Esophagus muscularis mucosa (tissue), 4 donors: Measurements from ENCODE around the gene CRYL1.

ENCODE experiments used
- CTCF ChIP-seq, 3 experiments: fragments of 200-600 bp in 2 of 3; fragments of 450-650 bp in 1 of 3; sonication (generic) in 2 of 3; IDR thresholded peaks; one replicate each; pipeline ENCODE4 v1.5.1; 2017 to 2019; ENCODE audit warnings: antibody characterized with exemption in 3 of 3, mild to moderate bottlenecking in 2 of 3, moderate library complexity in 1 of 3
- EP300 ChIP-seq: sonication (generic); formaldehyde crosslinking; IDR thresholded peaks from one replicate; pipeline ENCODE4 v1.6.1; 2017; ENCODE audit warnings: antibody characterized with exemption
- POLR2A ChIP-seq: fragments of 450-650 bp; IDR thresholded peaks from one replicate; pipeline ENCODE4 v1.6.1; 2017; ENCODE audit warnings: antibody characterized with exemption, moderate library complexity, mild to moderate bottlenecking, low read depth
- POLR2AphosphoS5 ChIP-seq, 2 donors: sonication (generic); formaldehyde crosslinking; IDR thresholded peaks; one replicate each; pipeline ENCODE4 v1.6.1; 2017; ENCODE audit warnings: antibody characterized with exemption in 2 of 2

- no peak for TF ChIP-seq POLR2A
- TF ChIP-seq CTCF (IDR thresholded peaks at IDR 0.05), result no peak
- TF ChIP-seq EP300, result no peak
- TF ChIP-seq POLR2AphosphoS5 (IDR thresholded peaks at IDR 0.05), result no peak
Measured at GRCh38 chr13:20411638-20412342, 113.9 kb downstream of the CRYL1 start.
